Measurements from ENCODE around the gene PDE4D. TPM values are rescaled to one million over a fixed set of nuclear protein-coding genes. Genes with fewer than 3 reads are reported as not detected.
A peak's percentile ranks its signal among the peaks of the same experiment; 100 is the strongest.
"Not testable (repeated sequence)": the region's sequence is repeated elsewhere in the genome, so short reads cannot be mapped to it uniquely, and the experiment has no call there.

PDE4D gene
- total RNA-seq, 1 experiment from 2014 or later = 17.2 TPM

DNA sequence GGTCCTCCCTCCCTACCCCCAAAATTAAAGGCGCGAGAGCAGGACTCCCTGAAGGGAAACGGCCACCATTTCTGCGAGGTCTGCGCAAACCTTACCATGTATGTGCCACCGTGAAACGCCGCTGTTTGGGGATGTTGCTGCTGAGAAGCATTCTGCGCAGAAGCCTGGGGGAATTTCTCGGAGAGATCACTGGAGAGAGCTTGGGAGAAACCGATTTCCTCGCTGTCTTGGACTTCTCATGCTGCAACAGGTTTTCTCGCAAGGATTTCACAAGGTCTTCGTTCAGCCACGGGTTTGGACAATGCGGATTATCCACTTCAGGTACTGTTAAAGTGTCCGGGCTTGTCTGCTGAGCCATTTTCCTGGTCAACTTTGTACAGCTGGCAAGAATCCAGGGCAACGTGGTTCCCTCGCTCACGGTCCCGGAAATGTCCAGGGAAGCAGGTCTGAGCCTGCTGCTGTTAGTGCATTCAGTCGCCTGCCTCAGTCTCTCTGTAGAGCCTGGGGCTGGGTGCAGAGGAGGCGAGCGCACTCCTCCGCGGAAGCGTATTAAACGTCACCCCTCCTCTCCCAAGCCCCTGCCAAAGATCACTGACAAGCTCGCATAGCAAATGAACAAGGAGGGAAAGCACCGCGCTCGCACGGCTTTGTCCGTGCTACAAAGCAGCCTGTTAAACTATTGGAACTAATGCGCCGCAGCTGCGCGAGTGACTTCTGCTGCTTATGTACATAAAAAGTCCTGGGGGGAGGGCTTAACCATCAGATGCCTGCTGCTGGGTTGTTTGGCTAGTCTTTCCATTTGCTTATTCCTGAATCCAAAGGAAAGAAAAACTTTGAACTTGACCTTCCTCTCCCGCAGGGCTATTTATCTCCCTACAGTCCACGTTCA, 125.1 kb downstream of the PDE4D start:
- DNase-seq (ENCODE audit: low read depth) = peak; percentile 95

GRCh38 chr5:59767681-59768151, 125.8 kb downstream of the PDE4D start:
- no peak for DNase-seq (ENCODE audit: low read depth)

- DNase-seq (ENCODE audit: low read depth) = no peak
Observed at GRCh38 chr5:59767211-59767605, 126.3 kb downstream of the PDE4D start.

GRCh38 chr5:59766427-59767210, 126.9 kb downstream of the PDE4D start:
- DNase-seq (ENCODE audit: low read depth) = peak; percentile 42

DNA sequence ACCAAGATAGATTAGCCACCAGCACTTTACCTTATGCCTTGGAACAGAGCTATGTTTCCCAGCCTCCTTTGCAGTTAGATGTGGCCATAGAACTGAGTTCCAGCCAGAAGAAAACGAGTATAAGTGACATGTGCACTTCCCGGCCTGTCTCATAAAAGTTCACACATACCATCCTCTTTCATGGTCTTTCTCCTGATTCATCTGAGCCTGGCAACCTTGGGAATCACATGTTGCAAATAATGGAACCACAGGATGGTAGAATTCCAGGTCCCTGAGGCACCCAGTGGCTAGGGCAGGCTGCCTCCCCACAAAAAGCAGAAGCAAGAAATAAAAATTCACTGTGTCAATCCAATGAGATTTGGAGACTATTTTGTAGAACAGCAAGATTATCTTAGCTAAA, 128.1 kb downstream of the PDE4D start:
- peak; percentile 58 for DNase-seq (ENCODE audit: low read depth)

DNA sequence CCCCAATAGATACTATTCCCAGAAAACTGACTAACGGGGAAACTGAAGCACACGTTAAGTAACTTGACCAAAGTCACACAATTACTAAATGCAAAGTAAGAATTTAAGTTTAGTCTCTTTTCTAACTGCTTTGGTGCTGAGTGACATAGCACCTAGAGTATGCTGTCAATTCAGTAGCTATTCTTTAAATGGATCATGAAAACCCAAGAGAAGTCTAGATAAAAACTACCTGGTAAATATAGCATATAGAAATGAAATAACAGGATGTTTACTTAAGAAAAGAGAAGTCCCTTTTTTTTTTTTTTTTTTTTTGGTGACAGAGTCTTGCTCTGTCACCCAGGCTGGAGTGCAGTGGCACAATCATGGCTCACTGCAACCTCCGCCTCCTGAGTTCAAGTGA, 129.2 kb downstream of the PDE4D start:
- no peak for DNase-seq (ENCODE audit: low read depth)

DNA sequence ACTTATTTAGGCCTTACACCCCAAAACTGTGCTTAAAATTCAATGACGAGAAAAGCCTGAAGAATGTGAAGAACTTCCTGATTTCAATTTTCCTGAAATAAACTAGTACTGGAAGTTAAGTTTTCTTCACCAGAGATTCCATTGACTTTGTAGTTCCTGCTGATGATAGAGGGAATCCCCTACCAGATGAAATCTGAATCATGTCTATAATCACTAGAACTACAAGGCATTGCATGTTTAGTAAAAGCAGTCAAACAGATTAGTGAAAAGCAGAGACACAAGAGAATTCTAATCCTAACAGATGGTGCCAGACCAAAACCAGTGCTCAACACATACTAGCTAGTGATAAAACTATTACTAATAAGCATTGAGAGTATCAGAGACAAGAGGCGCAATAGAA, 130.0 kb downstream of the PDE4D start:
- peak; percentile 11 for DNase-seq (ENCODE audit: low read depth)

DNA sequence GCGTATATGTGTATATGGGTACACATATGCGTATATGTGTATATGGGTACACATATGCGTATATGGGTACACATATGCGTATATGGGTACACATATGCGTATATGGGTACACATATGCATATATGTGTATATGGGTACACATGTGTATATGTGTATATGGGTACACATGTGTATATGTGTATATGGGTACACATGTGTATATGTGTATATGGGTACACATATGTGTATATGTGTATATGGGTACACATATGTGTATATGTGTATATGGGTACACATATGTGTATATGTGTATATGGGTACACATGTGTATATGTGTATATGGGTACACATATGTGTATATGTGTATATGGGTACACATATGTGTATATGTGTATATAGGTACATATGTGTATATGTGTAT, 131.3 kb downstream of the PDE4D start:
- DNase-seq (ENCODE audit: low read depth) = not testable (repeated sequence)

DNA sequence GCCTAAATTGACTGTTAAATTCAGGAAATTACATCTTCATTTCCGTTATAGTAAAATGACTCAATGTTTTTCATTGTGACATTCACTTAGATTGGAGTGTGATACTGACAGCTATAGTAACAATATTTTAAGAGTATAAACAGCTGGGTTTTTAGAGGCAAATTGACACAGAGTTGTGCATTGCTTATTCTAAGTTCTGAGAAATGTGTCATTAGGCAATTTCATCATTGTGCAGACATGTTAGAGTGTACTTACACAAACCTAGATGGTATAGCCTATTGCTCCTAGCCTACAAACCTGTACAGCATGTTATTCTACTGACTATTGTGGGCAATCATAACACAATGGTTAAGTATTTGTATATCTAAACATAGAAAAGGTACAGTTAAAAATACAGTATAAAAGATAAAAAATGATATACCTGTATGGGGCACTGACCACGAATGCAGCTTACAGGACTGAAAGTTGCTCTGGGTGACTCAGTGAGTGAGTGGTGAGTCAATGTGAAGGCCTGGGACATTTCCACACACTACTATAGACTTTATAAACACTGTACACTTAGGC, 132.7 kb downstream of the PDE4D start:
- peak; percentile 51 for DNase-seq (ENCODE audit: low read depth)

GRCh38 chr5:59759600-59760351, 133.8 kb downstream of the PDE4D start:
- DNase-seq (ENCODE audit: low read depth) = peak; percentile 62

DNA sequence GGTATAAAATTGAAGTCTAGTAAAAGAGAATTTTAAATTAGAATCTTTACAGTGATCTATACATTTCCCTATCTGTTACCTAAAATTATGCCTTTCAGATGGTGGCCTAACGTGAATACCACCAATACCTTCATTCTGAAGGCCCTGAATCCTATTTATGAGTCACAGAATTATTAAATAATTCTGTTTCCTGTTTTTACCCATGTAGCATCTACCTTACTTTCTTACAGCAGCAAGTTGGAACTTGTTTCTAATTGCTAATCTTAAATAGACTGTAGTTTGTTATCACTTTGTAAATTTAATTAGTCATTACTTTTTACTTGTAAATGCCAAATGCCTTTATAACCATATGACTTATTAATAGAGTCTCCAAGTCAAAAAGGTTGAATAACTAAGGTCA, 135.0 kb downstream of the PDE4D start:
- no peak for DNase-seq (ENCODE audit: low read depth)

GRCh38 chr5:59757442-59757841, 136.1 kb downstream of the PDE4D start:
- DNase-seq (ENCODE audit: low read depth) = peak; percentile 63

DNA sequence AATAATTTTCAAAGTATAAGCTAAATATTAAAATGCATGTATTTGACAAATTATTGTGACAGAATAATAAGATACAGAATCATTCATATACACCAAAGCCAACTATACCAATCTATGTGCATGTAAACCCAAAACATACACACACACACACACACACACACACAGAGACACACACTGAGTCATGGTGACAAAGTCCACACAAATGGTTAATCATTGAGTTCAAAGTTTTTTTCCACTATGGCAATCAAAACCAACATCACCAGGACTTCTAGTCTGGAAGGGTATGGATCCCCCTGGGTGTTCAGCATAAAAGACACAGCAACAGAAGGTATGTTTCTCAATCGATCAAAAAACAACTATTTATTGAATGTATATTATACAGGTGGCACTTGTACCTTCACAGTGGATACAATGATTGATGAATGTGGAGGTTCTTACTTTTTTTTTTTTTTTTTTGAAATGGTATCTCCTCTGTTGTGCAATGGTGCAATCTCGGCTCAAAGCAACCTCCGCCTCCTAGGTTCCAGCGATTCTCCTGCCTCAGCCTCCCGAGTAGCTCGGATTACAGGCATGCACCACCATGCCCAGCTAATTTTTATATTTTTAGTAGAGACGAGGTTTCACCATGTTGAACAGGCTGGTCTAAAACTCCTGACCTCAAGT, 137.0 kb downstream of the PDE4D start:
- DNase-seq (ENCODE audit: low read depth) = peak; percentile 22

DNA sequence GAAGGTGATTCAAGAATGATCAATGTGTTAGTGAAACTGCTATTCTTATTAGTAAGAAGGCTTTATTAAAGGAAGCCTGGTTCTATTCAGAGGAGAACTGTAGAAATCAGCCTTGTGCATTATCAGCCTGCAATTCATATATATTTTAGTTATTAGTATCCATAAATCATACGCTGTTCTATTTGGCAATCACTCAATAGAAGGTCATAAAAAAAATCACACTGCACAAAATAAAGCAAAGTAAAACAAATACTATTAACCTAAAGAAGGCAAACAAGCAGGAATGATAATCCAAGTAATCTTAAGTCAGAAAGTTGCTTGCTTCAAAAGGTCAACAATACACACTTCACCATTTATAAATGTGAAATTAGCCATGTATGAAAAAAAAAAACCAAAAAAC, 138.1 kb downstream of the PDE4D start:
- DNase-seq (ENCODE audit: low read depth) = no peak

DNA sequence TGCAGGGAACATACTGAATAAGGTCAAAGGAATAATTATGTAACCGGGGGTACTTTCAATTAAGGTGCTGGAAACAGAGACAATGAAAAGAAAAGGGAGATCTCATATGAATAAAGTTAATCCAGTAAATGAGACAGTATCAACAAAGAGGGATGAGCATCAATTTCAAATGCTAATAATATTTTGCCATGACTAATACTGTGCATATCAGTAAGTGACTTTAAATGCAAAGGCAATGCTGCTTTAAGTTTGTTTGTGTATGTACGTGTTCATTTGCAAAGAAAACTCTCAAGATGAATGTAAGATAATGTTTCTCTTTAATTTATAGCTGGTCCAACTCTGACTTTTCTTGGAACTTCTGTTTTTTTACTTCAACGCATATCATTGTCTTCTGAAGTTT, 139.9 kb downstream of the PDE4D start:
- no peak for DNase-seq (ENCODE audit: low read depth)

- DNase-seq (ENCODE audit: low read depth) = no peak
Observed at GRCh38 chr5:59749782-59750520, 143.6 kb downstream of the PDE4D start.

DNA sequence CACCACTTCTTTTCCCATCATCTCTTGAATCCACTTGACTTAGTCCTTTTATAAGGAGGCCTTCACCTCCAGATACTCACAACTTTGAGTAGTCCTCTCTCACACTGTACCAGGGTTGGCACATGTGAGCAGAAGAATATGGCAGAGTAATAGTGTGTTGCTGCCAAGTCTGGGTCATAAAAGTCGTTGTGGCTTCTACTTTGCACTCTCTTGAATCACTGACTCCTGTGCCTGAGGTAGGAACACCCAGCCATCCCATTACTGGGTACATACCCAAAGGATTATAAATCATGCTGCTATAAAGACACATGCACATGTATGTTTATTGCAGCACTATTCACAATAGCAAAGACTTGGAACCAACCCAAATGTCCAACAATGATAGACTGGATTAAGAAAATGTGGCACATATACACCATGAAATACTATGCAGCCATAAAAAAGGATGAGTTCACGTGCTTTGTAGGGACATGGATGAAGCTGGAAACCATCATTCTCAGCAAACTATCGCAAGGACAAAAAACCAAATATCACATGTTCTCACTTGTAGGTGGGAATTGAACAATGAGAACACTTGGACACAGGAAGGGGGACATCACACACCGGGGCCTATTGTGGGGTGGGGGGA, 145.4 kb downstream of the PDE4D start:
- not testable (repeated sequence) for DNase-seq (ENCODE audit: low read depth)

DNA sequence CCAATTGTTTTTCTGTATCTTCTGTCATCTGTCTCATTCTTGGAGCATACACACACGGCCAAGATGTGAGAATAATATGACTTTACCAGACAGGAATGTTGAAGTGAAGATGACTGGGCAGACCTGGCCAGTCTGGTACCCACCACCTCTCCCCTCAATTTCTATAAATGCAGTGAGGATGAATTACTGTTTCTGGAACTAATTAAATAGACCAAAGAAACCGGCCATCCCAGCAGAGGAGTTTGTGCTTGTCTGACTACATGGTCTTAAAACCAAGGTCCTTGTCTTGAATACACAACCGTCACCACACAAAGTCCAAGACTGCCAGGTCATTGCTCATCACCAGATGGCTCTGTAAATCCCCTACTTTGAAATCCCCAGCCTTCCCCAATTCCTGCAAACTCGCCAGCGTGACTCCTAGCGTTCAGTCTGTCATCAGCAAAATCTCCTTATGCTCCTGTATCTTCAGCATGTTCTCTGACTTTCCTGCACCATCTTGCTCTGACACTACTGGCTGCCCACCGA, 147.2 kb downstream of the PDE4D start:
- peak; percentile 92 for DNase-seq (ENCODE audit: low read depth)

- DNase-seq (ENCODE audit: low read depth) = peak; percentile 69
Observed at GRCh38 chr5:59745415-59745863, 148.1 kb downstream of the PDE4D start.

Data from RPMI7951 (cell line).